ENCODE data around the gene CNKSR1.

Gene CNKSR1

DNA sequence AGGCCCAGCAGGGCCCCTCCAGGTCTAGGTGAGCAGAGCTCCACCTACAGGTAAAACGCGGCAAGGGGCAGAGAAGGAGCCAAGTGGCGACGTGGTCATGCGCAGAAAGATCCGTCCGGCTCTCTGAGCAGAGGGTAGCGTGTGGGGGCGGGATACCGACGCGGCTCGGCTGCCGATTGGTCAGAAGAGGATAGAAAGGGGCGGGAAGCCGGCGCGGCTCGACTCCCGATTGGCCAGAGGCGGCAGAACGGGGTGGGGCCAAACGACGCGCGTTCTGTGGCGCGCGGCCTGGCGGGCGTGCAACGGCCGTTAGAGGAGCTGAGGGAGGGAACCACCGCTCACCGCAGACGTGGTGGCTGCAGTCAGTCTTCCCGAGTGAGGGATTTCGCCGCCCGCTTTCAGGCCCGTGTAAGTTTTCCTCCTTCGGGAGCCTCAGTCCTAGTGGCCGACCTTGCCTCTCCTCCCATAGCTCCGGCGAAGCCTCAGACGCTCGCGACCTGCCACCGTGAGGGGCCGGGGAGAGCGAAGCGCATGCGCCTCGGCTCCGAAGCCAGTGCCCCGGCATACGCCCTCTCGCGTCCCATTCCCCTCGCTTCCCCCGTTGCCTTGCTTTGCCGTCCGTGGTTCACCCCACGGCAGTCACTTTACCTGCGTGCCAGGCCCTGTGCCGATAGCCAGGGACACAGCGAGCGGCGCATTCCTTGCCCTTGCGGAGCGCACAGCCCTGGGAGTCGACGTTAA, 56.8 kb downstream of the CNKSR1 start, which contains the start of gene CEP85:
TSS of gene CEP85 (plus strand) at position 298 of the 741 bp plus-strand sequence. CDS start 5,584 bp downstream, outside the sequence.
- peak; percentile 98 for DNase-seq

DNA sequence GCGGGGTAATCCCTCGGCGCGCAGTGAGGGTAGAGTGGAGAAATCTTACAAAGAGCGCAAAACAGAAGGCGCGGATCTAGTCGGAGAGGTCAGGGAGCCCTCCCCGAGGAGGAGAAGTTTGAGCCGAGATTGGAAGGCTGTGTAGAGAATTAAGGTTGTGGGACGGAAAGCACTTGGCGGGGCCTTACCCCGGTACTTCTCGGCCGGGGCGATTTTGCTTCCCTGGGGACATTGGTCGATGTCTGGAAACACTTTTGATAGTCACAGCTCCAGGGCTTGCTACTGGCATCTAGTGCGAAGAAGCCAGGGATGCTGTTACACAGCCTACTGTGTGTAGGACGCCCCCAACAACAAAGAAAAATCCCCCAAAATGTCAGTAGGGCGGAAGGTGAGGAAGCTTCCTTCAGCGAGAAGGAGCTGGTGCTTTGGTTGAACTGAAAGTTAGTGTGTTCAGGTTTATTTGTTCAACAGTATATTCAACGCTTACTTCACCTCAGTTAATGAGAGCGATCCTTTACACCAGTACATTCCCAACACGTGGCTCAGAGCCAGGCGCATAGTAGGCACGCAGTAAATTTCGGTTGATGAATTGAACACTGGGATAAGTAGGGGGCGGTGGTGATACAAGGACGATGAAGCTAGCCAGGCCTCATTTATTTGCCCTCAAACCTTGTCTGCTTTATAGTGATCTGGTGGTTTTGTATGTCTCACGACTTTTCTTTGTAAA, 57.5 kb downstream of the CNKSR1 start:
- DNase-seq, result no peak

DNA sequence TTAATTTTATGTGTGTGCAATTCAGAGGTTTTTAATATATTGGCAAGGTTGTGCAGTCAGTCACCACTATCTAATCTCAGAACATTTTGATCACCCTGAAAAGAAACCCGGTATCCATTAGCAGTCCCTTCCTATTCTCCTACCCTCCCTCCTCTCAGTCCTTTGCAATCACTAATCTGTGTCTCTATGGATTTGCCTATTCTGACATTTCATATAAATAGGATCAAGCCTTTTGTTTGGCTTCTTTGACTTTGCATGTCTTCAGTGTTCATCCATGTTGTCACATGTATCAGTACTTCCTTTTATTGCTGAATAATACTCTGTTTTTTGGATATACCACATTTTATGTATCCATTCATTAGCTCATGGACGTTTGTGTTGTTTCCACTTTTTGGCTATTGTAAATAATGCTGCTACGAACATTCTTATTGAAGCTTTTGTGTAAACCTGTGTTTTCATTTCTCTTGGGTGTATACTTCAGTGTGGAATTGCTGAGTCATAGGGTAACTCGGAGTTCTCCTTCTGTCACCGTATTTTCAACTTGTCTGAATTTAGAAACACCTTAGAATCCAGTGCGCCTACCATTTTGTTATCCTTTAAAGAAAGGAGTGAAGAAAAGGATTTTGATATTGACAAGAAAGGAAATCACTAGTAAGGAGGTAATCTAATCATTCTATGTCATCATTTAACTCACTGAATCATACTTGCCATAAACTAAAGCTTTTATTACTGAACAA, 60.1 kb downstream of the CNKSR1 start:
- no peak for DNase-seq
